Lung (tissue), 12 donors: ENCODE data around the gene PRADC1. TPM values are rescaled to one million over a fixed set of nuclear protein-coding genes. Genes with fewer than 3 reads are reported as not detected.
"Not testable (repeated sequence)": the region's sequence is repeated elsewhere in the genome, so short reads cannot be mapped to it uniquely, and the experiment has no call there.

Experiments
- ATAC-seq: fragments of 200-7000 bp; cut with Tn5 transposase; one replicate; pipeline ENCODE4 v1.9.1; 2020; ENCODE audit warnings: moderate number of reproducible peaks; ENCODE audit not compliant: insufficient read depth, low FRiP score
- DNase-seq, 3 donors: peaks; one replicate each; pipeline ENCODE4 v3.0.0-alpha.2; 2013 to 2017
- H3K27ac ChIP-seq, 2 donors: one replicate each; pipeline ENCODE4 v1.5.1; 2013; ENCODE audit warnings: mild to moderate bottlenecking in 2 of 2, moderate library complexity in 2 of 2, control low read depth in 1 of 2, inconsistent platforms in 1 of 2, low read depth in 1 of 2, low read length in 1 of 2
- H3K27me3 ChIP-seq, 3 donors: one replicate each; pipeline ENCODE4 v1.5.1; 2013; ENCODE audit warnings: low read length in 2 of 3; ENCODE audit not compliant: control insufficient read depth in 3 of 3, insufficient read depth in 3 of 3
- H3K36me3 ChIP-seq, 4 donors: one replicate each; pipeline ENCODE4 v1.5.1; 2013; ENCODE audit warnings: low read length in 4 of 4, mild to moderate bottlenecking in 1 of 4, moderate library complexity in 1 of 4; ENCODE audit not compliant: control insufficient read depth in 4 of 4, insufficient read depth in 4 of 4
- H3K4me1 ChIP-seq, 5 donors: one replicate each; pipeline ENCODE4 v1.5.1; 2013; ENCODE audit warnings: low read length in 5 of 5, mild to moderate bottlenecking in 2 of 5, moderate library complexity in 1 of 5; ENCODE audit not compliant: control insufficient read depth in 5 of 5, insufficient read depth in 5 of 5
- H3K4me3 ChIP-seq: one replicate; pipeline ENCODE4 v1.5.1; 2013; ENCODE audit warnings: mild to moderate bottlenecking, control low read depth, moderate library complexity
- H3K9ac ChIP-seq, 2 donors: one replicate each; pipeline ENCODE4 v1.5.1; 2013; ENCODE audit warnings: low read length in 2 of 2, control low read depth in 1 of 2; ENCODE audit not compliant: insufficient read depth in 1 of 2
- H3K9me3 ChIP-seq, 4 donors: one replicate each; pipeline ENCODE4 v1.5.1; 2013; ENCODE audit warnings: low read length in 3 of 4, mild to moderate bottlenecking in 1 of 4, moderate library complexity in 1 of 4; ENCODE audit not compliant: control insufficient read depth in 4 of 4, insufficient read depth in 3 of 4
- CTCF ChIP-seq: IDR thresholded peaks from 2 replicates; pipeline ENCODE4 v1.5.1; 2012; ENCODE audit warnings: mild to moderate bottlenecking; ENCODE audit errors: control extremely low read depth, extremely low read depth
- WGBS, 2 donors: extraction: QIAGEN DNeasy Blood & Tissue Kit; methylation state at CpG; one replicate each; pipeline ENCODE4 v1.1.7; 2013; 5-methylcytosine and 5-hydroxymethylcytosine counted together
- polyA plus RNA-seq, 2 donors: library from polyadenylated mRNA; stranded (reverse); fragments of 200-250 nt; gene quantifications; one replicate each; pipeline ENCODE4 v1.2.1, GENCODE V29; 2013
- total RNA-seq, 2 donors: library from RNA; depleted of rRNA in 1 of 2; stranded (reverse); fragments of >200 nt in 1 of 2; gene quantifications; one replicate each; pipeline ENCODE4 v1.2.1, GENCODE V29; 2014 to 2021
- donor health status: control.
- donor health status: control.
- donor health status: Bipolar disorder and iron deficiency.
- donor health status: healthy.
- donor health status: DM: yes; HTN: yes; CAD: no.

Gene PRADC1
- total and polyA plus RNA-seq, 4 donors, result 4.4 to 20.7 (median 18.7) TPM

GRCh38 chr2:73203055-73203681, 29.9 kb downstream of the PRADC1 start:
- Histone ChIP-seq H3K27me3 (peaks cover 3 to 37% (median 33%) of the 10 kb centered on the region in 3 donors), H3K9ac (no peak overlapping the region), H3K4me3 (no peak overlapping the region), H3K27ac (no peak overlapping the region), H3K36me3 (no peaks in the 10 kb centered on the region), H3K9me3 (no peaks in the 10 kb centered on the region), H3K4me1 (peaks cover 0 to 13% (median 0%) of the 10 kb centered on the region in 5 donors)
- no peak for TF ChIP-seq CTCF
- DNase-seq (peak; percentile 43 to 73 (median 47)), ATAC-seq (no peak)
- WGBS, 2 donors, result 5% methylated on average over 43 to 44 of the region's 44 CpGs

- Histone ChIP-seq H3K27me3 (peaks cover 3 to 37% (median 33%) of the 10 kb centered on the region in 3 donors), H3K36me3 (no peaks in the 10 kb centered on the region), H3K4me1 (peaks cover 0 to 13% (median 0%) of the 10 kb centered on the region in 5 donors), H3K4me3 (no peak within 1 kb of the TSS), H3K9ac (no peak within 1 kb of the TSS), H3K9me3 (no peaks in the 10 kb centered on the region), H3K27ac (no peak within 1 kb of the TSS)
- peak; percentile 45 for ATAC-seq
- DNase-seq, result peak in 2 of 3 donors; percentile 17 to 21
- no peak for TF ChIP-seq CTCF
- WGBS, 2 donors, result 3% methylated on average over 82 to 87 of the region's 87 CpGs
Measured at GRCh38 chr2:73202156-73203054, 30.6 kb downstream of the PRADC1 start, which contains the start of gene NOTO. NOTO (plus strand) TSS chr2:73202574; CDS start chr2:73202667, 93 bp downstream.

GRCh38 chr2:73200281-73200680, 32.8 kb downstream of the PRADC1 start:
- not testable (repeated sequence) for ATAC-seq, H3K36me3 ChIP-seq, H3K9me3 ChIP-seq, H3K4me3 ChIP-seq, H3K27ac ChIP-seq, H3K9ac ChIP-seq
- peaks cover 0 to 13% (median 0%) of the 10 kb centered on the region in 5 donors for H3K4me1 ChIP-seq
- H3K27me3 ChIP-seq, result peaks cover 6 to 36% (median 30%) of the 10 kb centered on the region in 3 donors
- DNase-seq, result peak in 1 of 3 donors; percentile 2
- WGBS, 2 donors, result 76 to 94% methylated on average over 10 of the region's 10 CpGs

GRCh38 chr2:73197579-73197978, 35.5 kb downstream of the PRADC1 start:
- no peak overlapping the region for H3K4me3 ChIP-seq
- no peak overlapping the region for H3K27ac ChIP-seq
- no peak for DNase-seq
- TF ChIP-seq CTCF, result no peak
- H3K9ac ChIP-seq, result no peak overlapping the region
- peaks cover 3 to 20% (median 18%) of the 10 kb centered on the region in 3 donors for H3K27me3 ChIP-seq
- no peaks in the 10 kb centered on the region for H3K36me3 ChIP-seq
- peaks cover 0 to 8% (median 0%) of the 10 kb centered on the region in 5 donors for H3K4me1 ChIP-seq
- H3K9me3 ChIP-seq, result peaks cover 0 to 3% (median 0%) of the 10 kb centered on the region in 4 donors
- ATAC-seq, result no peak
